NCI-H345 (cell line): ENCODE results near the gene SMAD6.
"Not testable (repeated sequence)": the region's sequence is repeated elsewhere in the genome, so short reads cannot be mapped to it uniquely, and the experiment has no call there.

Source experiments
- DNase-seq: peaks from one replicate; lab custom pipeline; 2025; lab: John Stamatoyannopoulos, UW

Gene SMAD6

DNA sequence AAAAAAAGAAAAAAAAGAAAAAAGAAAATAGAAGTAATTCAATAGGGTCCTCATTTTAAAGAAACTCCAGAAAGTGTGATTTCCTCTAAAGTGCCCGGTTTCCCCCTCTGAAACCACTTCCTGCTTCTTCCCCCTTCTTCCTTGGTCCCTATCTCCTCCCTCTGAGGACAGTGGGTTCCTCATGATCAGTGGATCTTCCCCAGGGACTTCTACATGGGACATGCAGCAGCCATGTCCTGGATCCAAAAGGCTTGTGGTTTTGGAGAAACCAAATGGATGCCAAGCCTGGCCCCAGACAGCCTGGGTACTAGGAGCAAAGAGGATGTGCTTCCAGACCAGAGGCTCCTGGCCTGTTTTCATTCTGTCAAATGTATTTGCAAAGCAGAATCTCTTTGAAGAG is 26.6 kb upstream of the SMAD6 start:
- DNase-seq: no peak

GRCh38 chr15:66677336-66677735 is 24.7 kb upstream of the SMAD6 start:
- DNase-seq: no peak

GRCh38 chr15:66679061-66679656 is 22.9 kb upstream of the SMAD6 start:
- DNase-seq: no peak

DNA sequence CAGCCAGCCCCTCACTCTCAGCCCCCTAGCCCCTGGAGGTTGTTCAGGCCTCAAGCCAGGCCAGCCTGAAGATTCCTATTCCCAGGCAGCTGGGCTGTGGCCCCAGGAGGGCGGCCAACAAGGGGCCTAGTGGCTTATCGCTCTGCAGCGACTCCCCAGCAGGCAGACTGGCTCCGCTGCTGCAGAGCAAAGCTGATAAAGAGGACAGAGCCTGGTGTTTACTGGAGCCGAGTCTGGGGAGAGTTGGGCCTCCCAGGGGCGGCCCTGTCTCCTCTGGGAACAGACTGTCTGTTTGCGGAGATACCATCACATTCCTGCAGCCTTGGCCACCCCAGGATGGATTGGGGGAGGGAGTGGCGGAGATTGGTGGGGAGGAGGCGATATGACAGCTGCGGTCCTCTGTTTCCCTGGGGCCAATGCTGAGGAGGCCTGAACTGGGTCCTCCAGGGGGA is 22.4 kb upstream of the SMAD6 start:
- DNase-seq: no peak

DNA sequence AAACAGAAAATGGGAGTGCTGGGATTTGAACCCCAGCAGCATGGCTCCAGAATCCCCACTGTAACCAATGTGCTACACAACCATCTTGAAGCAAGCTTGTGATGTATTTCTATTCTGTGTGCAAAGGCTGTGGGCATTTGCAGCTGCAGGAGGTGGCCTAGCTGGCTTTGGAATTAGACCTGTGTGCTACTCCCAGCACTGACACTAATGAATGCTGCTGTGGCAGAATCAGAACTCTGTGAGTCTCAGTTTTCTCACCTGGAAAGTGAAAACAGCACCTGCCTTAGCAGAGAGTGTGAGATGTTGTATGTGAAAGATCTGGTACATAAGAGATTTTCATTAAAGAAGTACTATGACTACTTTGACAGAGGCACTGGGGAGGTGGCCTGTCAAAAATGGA is 21.5 kb upstream of the SMAD6 start:
- no peak for DNase-seq

DNA sequence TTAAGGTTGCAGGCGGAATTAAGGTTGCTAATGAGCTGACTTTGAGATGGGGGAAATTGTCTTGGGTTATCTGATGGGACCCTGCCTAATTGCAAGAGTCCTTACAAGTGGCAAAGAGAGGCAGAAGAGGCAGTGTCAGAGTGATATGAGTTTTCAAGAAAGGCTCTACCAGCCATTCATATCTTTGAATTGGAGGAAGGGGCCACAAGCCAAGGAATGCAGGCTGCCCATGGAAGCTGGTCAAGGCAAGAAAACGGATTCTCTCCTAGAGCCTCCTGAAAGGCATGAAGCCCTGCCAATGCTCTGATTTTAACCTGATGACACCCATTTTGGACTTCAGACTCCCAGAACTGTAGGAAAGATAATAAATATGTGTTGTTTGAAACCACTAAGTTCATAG is 20.6 kb upstream of the SMAD6 start:
- no peak for DNase-seq

DNA sequence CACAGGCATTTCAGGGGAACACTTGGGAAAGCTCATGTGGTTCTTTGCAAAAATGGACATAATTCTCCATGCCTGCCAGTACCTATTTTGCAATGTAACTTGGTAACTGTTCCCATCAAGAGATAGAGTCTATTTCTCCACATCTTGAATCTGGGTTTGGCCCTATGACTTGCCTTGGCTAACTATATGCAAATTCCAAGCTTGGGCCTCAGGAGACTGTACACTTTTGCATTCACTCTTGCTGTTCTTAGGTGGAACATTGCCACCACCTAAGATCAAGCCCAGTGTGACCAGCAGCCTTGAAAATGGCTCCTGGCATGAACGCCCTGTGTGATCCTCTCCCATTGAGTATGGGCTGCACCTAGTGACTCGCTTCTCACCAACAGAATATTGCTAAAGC is 19.8 kb upstream of the SMAD6 start:
- no peak for DNase-seq

DNA sequence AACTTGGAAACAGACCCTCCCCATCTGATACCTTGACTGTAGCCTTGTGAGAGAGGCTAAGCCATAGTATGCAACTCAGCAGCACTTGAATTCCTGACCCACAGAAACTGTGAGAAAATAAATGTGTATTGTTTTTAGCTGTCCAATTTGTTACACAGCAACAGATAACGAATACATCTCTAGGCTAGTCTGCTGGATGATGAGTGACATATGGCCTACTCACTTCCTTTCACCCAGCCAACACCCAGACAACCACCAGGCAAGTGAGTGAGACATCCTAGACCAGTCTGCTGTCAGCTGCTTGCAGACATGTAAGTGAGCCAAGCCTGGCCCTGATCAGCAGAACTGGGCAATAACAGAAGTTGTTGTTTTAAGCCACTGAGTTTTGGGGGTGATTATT is 19.2 kb upstream of the SMAD6 start:
- no peak for DNase-seq

GRCh38 chr15:66684136-66684681 is 17.8 kb upstream of the SMAD6 start:
- no peak for DNase-seq

- DNase-seq: no peak
Observed at GRCh38 chr15:66685638-66686150, 16.3 kb upstream of the SMAD6 start.

- DNase-seq: not testable (repeated sequence)
Observed at GRCh38 chr15:66690912-66691311, 11.1 kb upstream of the SMAD6 start.

- no peak for DNase-seq
Observed at GRCh38 chr15:66691727-66692126, 10.3 kb upstream of the SMAD6 start.

GRCh38 chr15:66692391-66692790 is 9.6 kb upstream of the SMAD6 start:
- no peak for DNase-seq

- no peak for DNase-seq
Observed at GRCh38 chr15:66692808-66693596, 9.0 kb upstream of the SMAD6 start.

DNA sequence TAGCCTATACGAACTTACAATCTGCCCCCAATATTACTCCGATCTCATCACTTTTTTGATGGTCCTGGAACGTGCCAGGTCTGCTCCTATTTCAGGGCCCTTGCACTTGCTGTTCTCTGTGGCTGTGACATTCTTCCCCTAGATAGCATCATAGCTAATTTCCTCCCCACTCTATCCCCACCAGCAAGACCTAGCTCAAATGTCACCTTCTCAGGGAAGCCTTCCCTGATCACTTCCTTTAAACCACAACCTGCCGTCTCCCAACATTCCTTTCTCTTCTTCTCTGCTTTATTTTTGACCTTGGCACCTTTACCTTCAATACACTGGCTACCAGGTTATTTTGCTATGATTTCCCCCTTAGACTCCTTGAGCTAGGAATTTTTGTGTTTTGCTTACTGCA is 5.3 kb upstream of the SMAD6 start:
- DNase-seq: no peak

- peak; percentile 28 for DNase-seq
Observed at GRCh38 chr15:66698318-66698961, 3.6 kb upstream of the SMAD6 start.

DNA sequence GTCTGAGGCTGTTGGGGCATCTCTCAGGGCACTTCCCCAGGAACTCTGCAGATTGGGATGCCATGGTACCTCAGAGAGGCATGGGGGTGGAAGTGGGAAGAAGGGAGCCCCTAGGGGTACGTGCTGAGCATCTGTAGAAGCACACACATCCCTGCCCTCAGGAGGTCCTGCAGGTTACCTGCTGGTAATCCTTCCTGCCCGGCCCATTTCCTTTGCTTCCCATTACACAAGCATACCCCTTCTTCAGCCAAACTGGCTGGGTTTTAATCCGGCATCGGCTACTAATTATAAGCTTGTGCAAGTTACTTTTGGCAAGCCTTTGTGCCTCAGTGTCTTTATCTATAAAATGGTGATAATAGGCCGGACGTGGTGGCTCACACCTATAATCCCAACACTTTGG is 3.1 kb upstream of the SMAD6 start:
- DNase-seq: no peak

DNA sequence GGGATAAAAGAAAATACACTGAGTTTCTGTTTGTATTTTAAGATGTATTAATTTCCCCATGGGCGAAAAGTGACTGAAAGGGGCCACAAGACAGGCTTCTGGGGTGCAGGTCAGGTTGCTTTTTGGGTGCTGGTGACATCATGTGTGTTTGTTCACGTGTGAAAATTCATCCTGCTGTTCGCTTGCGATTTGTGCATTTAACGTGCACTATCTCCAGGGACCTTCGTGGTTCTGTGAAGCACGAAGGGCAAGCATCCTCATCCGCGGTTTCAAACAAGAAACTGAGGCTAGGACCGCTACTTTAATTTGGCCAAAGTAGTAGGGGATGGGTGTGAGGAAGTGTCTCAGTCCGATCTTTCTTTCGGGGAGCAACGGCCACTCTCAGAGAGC is 1.6 kb upstream of the SMAD6 start:
- DNase-seq: no peak

DNA sequence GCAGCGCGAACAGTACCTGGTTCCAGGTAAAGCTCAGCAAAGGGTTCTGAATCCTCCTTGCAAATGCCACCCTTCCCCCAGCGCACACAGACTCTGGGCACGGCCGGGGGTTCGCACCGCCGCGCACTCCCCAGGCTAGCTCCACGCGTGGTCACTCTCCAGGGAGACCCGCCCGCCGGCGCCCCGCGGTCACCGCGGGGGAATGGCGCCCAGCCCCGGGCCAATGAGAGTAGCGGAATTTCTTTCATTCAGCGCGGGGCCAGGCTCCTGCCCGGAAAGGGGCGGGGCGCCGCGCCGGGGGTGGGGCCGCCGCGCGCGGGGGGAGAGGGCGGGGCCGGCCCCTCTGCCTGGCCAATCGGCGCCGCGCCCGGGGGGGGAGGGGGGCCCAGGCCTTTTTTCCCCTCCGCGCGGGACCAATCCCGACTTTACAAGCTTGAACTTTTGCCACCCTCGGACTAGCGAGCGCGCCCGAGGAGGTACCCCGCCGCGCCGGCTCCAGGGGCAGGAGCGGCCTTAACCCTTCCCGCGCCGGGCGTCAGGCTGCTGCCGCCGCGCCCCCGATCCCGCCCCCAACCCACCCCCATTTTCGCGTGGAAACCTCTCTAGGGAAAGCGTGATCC is 1.1 kb upstream of the SMAD6 start:
- peak; percentile 48 for DNase-seq

GRCh38 chr15:66701422-66702034 is 508 bp upstream of the SMAD6 start:
- no peak for DNase-seq

DNA sequence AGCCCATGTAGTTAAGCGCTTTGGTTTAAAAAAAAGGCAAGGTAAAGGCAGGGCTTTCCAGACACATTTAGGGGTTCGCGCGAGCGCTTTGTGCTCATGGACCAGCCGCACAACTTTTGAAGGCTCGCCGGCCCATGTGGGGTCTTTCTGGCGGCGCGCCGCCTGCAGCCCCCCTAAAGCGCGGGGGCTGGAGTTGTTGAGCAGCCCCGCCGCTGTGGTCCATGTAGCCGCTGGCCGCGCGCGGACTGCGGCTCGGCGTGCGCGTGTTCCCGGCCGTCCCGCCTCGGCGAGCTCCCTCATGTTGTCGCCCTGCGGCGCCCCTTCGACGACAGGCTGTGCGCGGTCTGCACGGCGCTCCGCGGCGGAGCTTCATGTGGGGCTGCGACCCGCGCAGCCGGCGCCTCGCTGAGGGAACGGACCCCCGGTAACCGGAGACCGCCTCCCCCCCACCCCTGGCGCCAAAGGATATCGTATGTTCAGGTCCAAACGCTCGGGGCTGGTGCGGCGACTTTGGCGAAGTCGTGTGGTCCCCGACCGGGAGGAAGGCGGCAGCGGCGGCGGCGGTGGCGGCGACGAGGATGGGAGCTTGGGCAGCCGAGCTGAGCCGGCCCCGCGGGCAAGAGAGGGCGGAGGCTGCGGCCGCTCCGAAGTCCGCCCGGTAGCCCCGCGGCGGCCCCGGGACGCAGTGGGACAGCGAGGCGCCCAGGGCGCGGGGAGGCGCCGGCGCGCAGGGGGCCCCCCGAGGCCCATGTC is 927 bp downstream of the SMAD6 start:
- no peak for DNase-seq
